Activated CD4-positive, alpha-beta T cell treated with anti-CD3 and anti-CD28 coated beads for 4 hours (primary cell): Measurements from ENCODE around the gene CCDC186.

Experiments used
- DNase-seq, 2 donors: peaks; one replicate each; pipeline ENCODE4 v3.0.0-alpha.2; 2020

Gene CCDC186

GRCh38 chr10:114103284-114103683 is 70.7 kb downstream of the CCDC186 start:
- no peak for DNase-seq

- no peak for DNase-seq
Observed at GRCh38 chr10:114102256-114102655, 71.7 kb downstream of the CCDC186 start.

GRCh38 chr10:114100848-114101741 is 72.9 kb downstream of the CCDC186 start:
- DNase-seq = no peak

- DNase-seq = no peak
Observed at GRCh38 chr10:114096864-114097263, 77.1 kb downstream of the CCDC186 start.

- DNase-seq = no peak
Observed at GRCh38 chr10:114095559-114096337, 78.3 kb downstream of the CCDC186 start.

GRCh38 chr10:114094795-114095194 is 79.2 kb downstream of the CCDC186 start:
- DNase-seq = no peak

GRCh38 chr10:114087655-114088054 is 86.3 kb downstream of the CCDC186 start:
- no peak for DNase-seq

GRCh38 chr10:114087255-114087654 is 86.7 kb downstream of the CCDC186 start:
- DNase-seq = no peak

- DNase-seq = no peak
Observed at GRCh38 chr10:114084215-114084614, 89.8 kb downstream of the CCDC186 start.

- no peak for DNase-seq
Observed at GRCh38 chr10:114083040-114083439, 91.0 kb downstream of the CCDC186 start.

GRCh38 chr10:114081911-114082583 is 92.0 kb downstream of the CCDC186 start:
- DNase-seq = no peak

GRCh38 chr10:114079421-114079820 is 94.6 kb downstream of the CCDC186 start:
- DNase-seq = no peak

- DNase-seq = no peak
Observed at GRCh38 chr10:114078346-114078745, 95.7 kb downstream of the CCDC186 start.

GRCh38 chr10:114077815-114078219 is 96.2 kb downstream of the CCDC186 start:
- no peak for DNase-seq

- no peak for DNase-seq
Observed at GRCh38 chr10:114077347-114077746, 96.7 kb downstream of the CCDC186 start.

- DNase-seq = no peak
Observed at GRCh38 chr10:114075093-114075492, 98.9 kb downstream of the CCDC186 start.

GRCh38 chr10:114073395-114074186 is 100.4 kb downstream of the CCDC186 start:
- no peak for DNase-seq

- no peak for DNase-seq
Observed at GRCh38 chr10:114071178-114071577, 102.8 kb downstream of the CCDC186 start.
